ENCODE data around the gene FDPS.

FDPS gene

DNA sequence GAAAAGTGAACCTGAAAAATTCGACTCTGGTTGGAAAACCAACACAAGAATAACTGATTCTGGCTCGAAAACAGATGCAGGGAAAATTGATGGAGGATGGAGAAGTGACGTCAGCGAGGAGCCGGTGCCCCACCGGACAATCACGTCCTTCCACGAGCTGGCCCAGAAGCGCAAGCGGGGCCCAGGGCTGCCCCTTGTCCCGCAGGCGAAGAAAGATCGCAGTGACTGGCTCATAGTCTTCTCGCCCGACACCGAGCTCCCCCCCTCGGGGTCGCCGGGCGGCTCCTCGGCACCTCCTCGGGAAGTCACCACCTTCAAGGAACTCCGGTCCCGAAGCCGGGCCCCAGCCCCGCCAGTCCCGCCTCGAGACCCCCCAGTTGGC lies 13.9 kb downstream of the FDPS start:
- DNase-seq (ENCODE audit: low spot score), result peak; percentile 57
- TF ChIP-seq, protein P1, sequence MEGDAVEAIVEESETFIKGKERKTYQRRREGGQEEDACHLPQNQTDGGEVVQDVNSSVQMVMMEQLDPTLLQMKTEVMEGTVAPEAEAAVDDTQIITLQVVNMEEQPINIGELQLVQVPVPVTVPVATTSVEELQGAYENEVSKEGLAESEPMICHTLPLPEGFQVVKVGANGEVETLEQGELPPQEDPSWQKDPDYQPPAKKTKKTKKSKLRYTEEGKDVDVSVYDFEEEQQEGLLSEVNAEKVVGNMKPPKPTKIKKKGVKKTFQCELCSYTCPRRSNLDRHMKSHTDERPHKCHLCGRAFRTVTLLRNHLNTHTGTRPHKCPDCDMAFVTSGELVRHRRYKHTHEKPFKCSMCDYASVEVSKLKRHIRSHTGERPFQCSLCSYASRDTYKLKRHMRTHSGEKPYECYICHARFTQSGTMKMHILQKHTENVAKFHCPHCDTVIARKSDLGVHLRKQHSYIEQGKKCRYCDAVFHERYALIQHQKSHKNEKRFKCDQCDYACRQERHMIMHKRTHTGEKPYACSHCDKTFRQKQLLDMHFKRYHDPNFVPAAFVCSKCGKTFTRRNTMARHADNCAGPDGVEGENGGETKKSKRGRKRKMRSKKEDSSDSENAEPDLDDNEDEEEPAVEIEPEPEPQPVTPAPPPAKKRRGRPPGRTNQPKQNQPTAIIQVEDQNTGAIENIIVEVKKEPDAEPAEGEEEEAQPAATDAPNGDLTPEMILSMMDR (IDR thresholded peaks at IDR 0.05; ENCODE audit: borderline replicate concordance, control extremely low read depth, extremely low read depth, insufficient read depth, missing control alignments), result no peak
- in situ Hi-C loops (cut with MboI; ENCODE audit: low sequenced_read_pairs, unreplicated experiment), result no loop called here

DNA sequence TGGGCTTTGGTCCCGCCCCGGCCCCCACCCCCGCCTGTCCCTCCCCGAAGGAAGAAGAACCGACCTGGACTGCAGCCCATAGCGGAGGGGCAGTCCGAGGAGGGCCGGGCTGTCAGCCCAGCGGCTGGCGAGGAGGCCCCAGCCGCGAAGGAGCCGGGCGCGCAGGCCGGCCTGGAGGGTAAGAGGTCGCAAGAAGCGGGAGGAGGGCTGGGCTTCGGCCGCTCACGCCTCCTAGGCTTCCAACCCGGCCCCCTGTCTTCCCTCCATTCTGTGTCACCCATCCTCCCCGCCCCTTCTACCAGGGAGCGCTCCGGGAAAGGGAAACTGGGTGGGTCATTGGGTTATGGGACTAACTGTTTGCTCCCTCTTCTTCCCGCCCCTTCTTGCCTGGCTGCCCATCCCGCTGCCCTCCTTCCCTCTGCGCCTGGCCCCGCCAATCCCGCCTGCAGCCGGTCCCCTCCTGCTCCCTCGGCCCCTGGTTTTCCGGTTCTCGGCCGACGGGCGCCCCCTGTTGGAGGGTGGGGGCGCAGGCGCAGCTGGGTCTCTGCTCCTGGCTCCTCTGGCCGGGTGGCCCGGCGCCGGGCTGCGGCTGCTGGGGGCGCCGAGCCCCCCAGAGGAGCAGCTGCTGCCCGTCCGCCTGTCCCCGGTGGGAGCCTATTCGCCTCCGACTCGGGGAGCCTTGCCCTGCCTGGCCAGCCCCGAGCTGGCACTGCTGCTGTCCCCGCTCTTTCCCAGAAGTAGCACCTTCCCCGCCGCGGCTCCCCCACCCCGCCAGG lies 14.5 kb downstream of the FDPS start:
- TF ChIP-seq, protein P1 (IDR thresholded peaks at IDR 0.05; ENCODE audit: borderline replicate concordance, control extremely low read depth, extremely low read depth, insufficient read depth, missing control alignments), result peak; percentile 94
- in situ Hi-C loops (cut with MboI; ENCODE audit: low sequenced_read_pairs, unreplicated experiment), result no loop called here
- peak; percentile 90 for DNase-seq (ENCODE audit: low spot score)

DNA sequence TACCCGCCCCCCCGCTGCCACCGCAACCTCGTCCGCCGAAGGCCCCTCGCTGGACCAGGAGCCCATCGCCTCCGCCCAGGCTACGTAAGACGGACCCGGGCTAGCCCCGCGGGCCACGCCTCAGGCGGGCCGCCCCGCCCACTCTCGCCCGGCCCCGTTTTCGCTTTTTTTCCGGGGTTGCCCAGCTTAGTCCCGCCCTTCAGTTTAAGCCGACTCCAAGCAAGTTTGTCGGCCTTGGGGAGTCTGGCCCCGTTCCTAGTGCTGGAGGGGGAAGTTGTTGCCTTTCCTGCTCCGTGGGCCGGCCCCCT lies 15.0 kb downstream of the FDPS start:
- in situ Hi-C loops (cut with MboI; ENCODE audit: low sequenced_read_pairs, unreplicated experiment), result no loop called here
- peak; percentile 91 for DNase-seq (ENCODE audit: low spot score)
- TF ChIP-seq, protein P1 (IDR thresholded peaks at IDR 0.05; ENCODE audit: borderline replicate concordance, control extremely low read depth, extremely low read depth, insufficient read depth, missing control alignments), result no peak

DNA sequence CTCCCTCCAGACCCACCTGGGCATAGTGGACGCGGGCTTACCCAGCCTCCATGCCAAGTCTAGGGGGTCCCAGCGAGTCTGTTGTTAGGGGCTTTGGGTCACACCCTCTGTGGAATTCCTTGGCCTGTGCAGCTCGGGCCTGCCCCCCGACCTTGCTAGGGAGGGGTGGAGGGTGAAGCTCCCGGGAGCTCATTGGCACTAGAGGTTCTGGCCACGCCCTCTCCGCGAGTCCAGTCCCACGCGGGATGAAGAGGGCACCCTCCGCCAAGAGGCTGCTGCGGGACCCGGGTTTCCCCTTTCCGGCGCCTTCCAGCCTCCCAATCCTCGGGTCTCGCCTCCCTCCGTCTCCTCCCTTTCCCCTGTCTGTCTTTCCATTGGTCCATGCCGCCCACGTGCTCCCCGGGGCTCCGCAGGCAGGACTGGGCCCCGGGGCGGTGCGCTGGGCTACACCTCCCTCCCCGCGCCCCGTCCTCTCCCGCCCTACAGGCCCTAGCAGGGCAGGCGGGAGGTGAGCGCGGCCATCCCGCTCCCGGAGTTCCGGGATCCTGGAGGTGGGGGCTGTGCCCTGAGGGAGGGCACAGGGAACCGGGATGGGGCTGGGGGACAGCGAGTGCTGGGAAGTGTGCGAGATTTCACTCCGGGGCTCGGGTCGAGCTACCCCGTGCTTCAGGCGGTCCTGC lies 15.5 kb downstream of the FDPS start:
- peak; percentile 96 for DNase-seq (ENCODE audit: low spot score)
- TF ChIP-seq, protein P1 (IDR thresholded peaks at IDR 0.05; ENCODE audit: borderline replicate concordance, control extremely low read depth, extremely low read depth, insufficient read depth, missing control alignments), result no peak
- in situ Hi-C loops (cut with MboI; ENCODE audit: low sequenced_read_pairs, unreplicated experiment), result no loop called here

DNA sequence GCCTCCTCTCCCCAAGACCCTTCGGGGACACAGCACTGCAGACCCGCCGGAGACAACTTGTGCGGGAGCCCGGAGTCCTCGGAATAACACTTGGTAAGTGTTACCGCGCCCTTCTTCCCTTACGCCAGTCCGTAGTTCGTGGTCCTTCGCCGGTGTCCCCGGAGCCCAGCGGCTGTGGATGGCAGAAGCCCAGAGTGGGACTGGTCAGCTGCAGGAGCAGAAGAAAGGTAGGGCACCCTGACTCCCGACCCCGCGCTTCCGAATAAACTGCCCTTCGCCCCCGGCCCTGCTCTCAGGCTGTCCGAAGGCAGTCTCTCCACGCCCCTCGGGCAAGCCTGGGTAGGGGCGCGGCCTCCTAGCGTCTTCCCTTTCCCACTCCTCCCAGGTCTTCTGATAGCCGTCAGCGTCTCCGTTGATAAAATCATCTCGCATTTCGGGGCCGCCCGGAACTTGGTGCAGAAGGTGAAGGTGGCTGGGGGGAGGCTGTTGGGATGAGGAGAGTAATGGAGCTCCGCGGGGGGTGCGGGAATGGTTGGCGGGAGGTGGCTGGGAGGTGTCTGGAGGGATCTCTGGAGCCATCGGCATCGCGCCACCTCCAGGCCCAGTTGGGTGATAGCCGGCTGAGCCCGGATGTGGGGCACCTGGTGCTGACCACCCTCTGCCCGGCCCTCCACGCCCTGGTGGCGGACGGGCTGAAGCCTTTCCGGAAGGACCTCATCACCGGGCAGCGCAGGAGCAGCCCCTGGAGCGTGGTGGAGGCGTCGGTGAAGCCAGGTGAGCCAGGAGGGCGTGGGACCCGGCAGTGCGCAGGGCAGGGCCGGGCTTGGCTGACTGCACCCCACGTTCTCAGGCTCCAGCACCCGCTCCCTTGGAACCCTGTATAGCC lies 16.3 kb downstream of the FDPS start:
- DNase-seq (ENCODE audit: low spot score), result peak; percentile 52
- in situ Hi-C loops (cut with MboI; ENCODE audit: low sequenced_read_pairs, unreplicated experiment), result loop anchor here (25.0 kb wide), 1 partner anchor 262 kb away; no protein-coding TSS in a partner anchor
- TF ChIP-seq, protein P1 (IDR thresholded peaks at IDR 0.05; ENCODE audit: borderline replicate concordance, control extremely low read depth, extremely low read depth, insufficient read depth, missing control alignments), result peak; percentile 33

DNA sequence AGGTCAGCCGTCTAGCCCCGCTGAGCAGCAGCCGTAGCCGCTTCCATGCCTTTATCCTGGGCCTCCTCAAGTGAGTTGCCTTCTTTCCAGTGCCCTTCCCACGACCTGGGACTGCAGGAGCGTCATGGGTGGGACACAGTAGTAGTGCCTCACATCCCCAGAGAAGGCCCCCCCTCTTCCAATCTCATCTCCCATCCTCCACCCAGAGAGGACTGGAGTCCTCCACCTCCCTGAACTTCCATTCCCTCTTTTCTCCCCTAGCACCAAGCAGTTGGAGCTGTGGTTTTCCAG lies 16.9 kb downstream of the FDPS start:
- TF ChIP-seq, protein P1 (IDR thresholded peaks at IDR 0.05; ENCODE audit: borderline replicate concordance, control extremely low read depth, extremely low read depth, insufficient read depth, missing control alignments), result no peak
- DNase-seq (ENCODE audit: low spot score), result no peak
- in situ Hi-C loops (cut with MboI; ENCODE audit: low sequenced_read_pairs, unreplicated experiment), result loop anchor here (25.0 kb wide), 1 partner anchor 262 kb away; no protein-coding TSS in a partner anchor
